Panc1 (cell line): ENCODE results near the gene POLR3F. TPM values are rescaled to one million over a fixed set of nuclear protein-coding genes. Genes with fewer than 3 reads are reported as not detected.

Experiments used
- ATAC-seq: fragments of 200-7000 bp; cut with Tn5 transposase; 2 replicates; pipeline ENCODE4 v1.9.1; 2020; ENCODE audit warnings: mild to moderate bottlenecking, moderate library complexity
- BruUV-seq: library from RNA; stranded (reverse); fragments of 400-500 nt; replicated peaks from 2 replicates; lab custom pipeline; 2021; lab: Mats Ljungman, UMichigan
- CTCF ChIA-PET: fragments of 300-600 bp; sonication (Branson Sonifier 250); formaldehyde crosslinking; loops from one replicate; lab custom pipeline; 2022; ENCODE audit warnings: antibody characterized with exemption; lab: Charles Lee
- POLR2A ChIA-PET: fragments of 300-600 bp; sonication (Branson Sonifier 250); formaldehyde crosslinking; loops from one replicate; lab custom pipeline; 2022; ENCODE audit warnings: antibody characterized with exemption; lab: Charles Lee
- DNase-seq: peaks from one replicate; pipeline ENCODE4 v3.0.0-alpha.2; 2010; ENCODE audit warnings: low read depth, low spot score
- H3K27ac ChIP-seq: 2 replicates; pipeline ENCODE4 v1.5.1; 2011; ENCODE audit warnings: mild to moderate bottlenecking, low read length, inconsistent platforms
- H3K27me3 ChIP-seq: fragments of 200-500 bp; sonication (Bioruptor generic); 2 replicates; pipeline ENCODE4 v1.6.0; 2014; ENCODE audit warnings: low read length, inconsistent platforms; ENCODE audit not compliant: control insufficient read depth, insufficient read depth
- H3K36me3 ChIP-seq: fragments of 200-500 bp; sonication (Bioruptor generic); 2 replicates; pipeline ENCODE4 v1.5.1; 2014; ENCODE audit warnings: inconsistent platforms, mild to moderate bottlenecking, low read length, moderate library complexity; ENCODE audit not compliant: control insufficient read depth, insufficient read depth
- H3K4me1 ChIP-seq: 2 replicates; pipeline ENCODE4 v1.5.1; 2011; ENCODE audit warnings: inconsistent platforms, mild to moderate bottlenecking, low read length, moderate library complexity; ENCODE audit not compliant: control insufficient read depth, insufficient read depth
- H3K4me3 ChIP-seq, 2 experiments: 2 replicates each; pipeline ENCODE4 v1.5.1; 2011 to 2012; ENCODE audit warnings: low read depth in 2 of 2, low read length in 2 of 2, mild to moderate bottlenecking in 2 of 2, inconsistent platforms in 1 of 2, moderate library complexity in 1 of 2
- H3K9me3 ChIP-seq: fragments of 200-500 bp; sonication (Bioruptor generic); 2 replicates; pipeline ENCODE4 v1.5.1; 2014; ENCODE audit warnings: low read depth, mild to moderate bottlenecking, inconsistent platforms, low read length, moderate library complexity; ENCODE audit not compliant: control insufficient read depth, insufficient read depth
- CTCF ChIP-seq: fragments of 450-650 bp; IDR thresholded peaks from 2 replicates; pipeline ENCODE4 v1.5.1; 2017; ENCODE audit warnings: mild to moderate bottlenecking
- POLR2AphosphoS5 ChIP-seq: IDR thresholded peaks from 2 replicates; pipeline ENCODE4 v1.6.1; 2012; ENCODE audit warnings: mild to moderate bottlenecking, low read depth, low read length, moderate library complexity
- REST ChIP-seq, 2 experiments: IDR thresholded peaks; 2 replicates each; pipeline ENCODE4 v1.6.1; 2011 to 2012; ENCODE audit warnings: low read depth in 2 of 2, control low read depth in 1 of 2, low read length in 1 of 2, mild to moderate bottlenecking in 1 of 2, moderate library complexity in 1 of 2; ENCODE audit not compliant: insufficient read depth in 1 of 2
- SIN3A ChIP-seq: IDR thresholded peaks from 2 replicates; pipeline ENCODE4 v1.6.1; 2012; ENCODE audit warnings: low read depth, mild to moderate bottlenecking, low read length, moderate library complexity, borderline replicate concordance; ENCODE audit not compliant: insufficient read depth
- TCF7L2 ChIP-seq: IDR thresholded peaks from 2 replicates; pipeline ENCODE4 v1.6.1; 2011; ENCODE audit warnings: mild to moderate bottlenecking, low read depth, low read length, inconsistent platforms
- in situ Hi-C: cut with HindIII; loops from 2 replicates; pipeline ENCODE4 v1.10.0; 2016; ENCODE audit warnings: low sequenced_read_pairs, low pct_unique_long_range_greater_than_20kb
- intact Hi-C: fragments of 100-400 bp; cut with micrococcal nuclease; formaldehyde crosslinking; loops from one replicate; pipeline ENCODE4 v1.10.0; 2022; ENCODE audit not compliant: unreplicated experiment
- total RNA-seq: library from RNA; stranded (reverse); gene quantifications from one replicate; pipeline ENCODE4 v1.2.1, GENCODE V29; 2021; ENCODE audit not compliant: unreplicated experiment

POLR3F gene
- total RNA-seq, 1 experiment from 2014 or later, result 11.1 TPM

GRCh38 chr20:18511571-18511970, 44.4 kb downstream of the POLR3F start:
- DNase-seq, result no peak
- ChIA-PET CTCF (no interaction called here), POLR2A (no interaction called here)
- in situ Hi-C loops, result no loop called here
- Histone ChIP-seq H3K36me3 (peaks cover 24% of the 10 kb centered on the region), H3K9me3 (no peaks in the 10 kb centered on the region), H3K4me1 (peaks cover 7% of the 10 kb centered on the region; the same call in 1 of the 2 replicates), H3K27me3 (no peaks in the 10 kb centered on the region), H3K27ac (no peak overlapping the region), H3K4me3 (no peak overlapping the region)
- BruUV-seq, result no TSS peak
- ATAC-seq, result no peak
- TF ChIP-seq CTCF (no peak), REST (IDR thresholded peaks at IDR 0.05; ENCODE audit: insufficient read depth in 1 of 2, low read depth in 2 of 2, low read length in 1 of 2) (no peak), POLR2AphosphoS5 (no peak), TCF7L2 (no peak), SIN3A (no peak)
- intact Hi-C loops, result no loop called here

- in situ Hi-C loops, result no loop called here
- TF ChIP-seq POLR2AphosphoS5, result no peak
- TF ChIP-seq REST (IDR thresholded peaks at IDR 0.05; ENCODE audit: insufficient read depth in 1 of 2, low read depth in 2 of 2, low read length in 1 of 2), result no peak
- no peak for TF ChIP-seq SIN3A
- TF ChIP-seq CTCF, result no peak
- TF ChIP-seq TCF7L2, result no peak
- Histone ChIP-seq H3K27ac (no peak overlapping the region), H3K36me3 (peaks cover 21% of the 10 kb centered on the region), H3K9me3 (no peaks in the 10 kb centered on the region), H3K4me3 (no peak overlapping the region), H3K27me3 (no peaks in the 10 kb centered on the region), H3K4me1 (0 out of 2 replicates have a peak, but pooled peaks cover 5% of the 10 kb centered on the region)
- no TSS peak for BruUV-seq
- ChIA-PET POLR2A (no interaction called here), CTCF (no interaction called here)
- intact Hi-C loops, result no loop called here
- DNase-seq (no peak), ATAC-seq (no peak)
Observed at GRCh38 chr20:18513208-18513607, 46.0 kb downstream of the POLR3F start.
